OCI-LY1 (cell line): ENCODE data around the gene AHDC1.

ENCODE experiments used
- H2AFZ ChIP-seq: fragments of 200-600 bp; sonication (generic), shearing (Covaris generic); 2 replicates; pipeline ENCODE4 v1.6.0; 2014; ENCODE audit warnings: antibody characterized with exemption, mild to moderate bottlenecking, low read length
- H3F3A ChIP-seq: fragments of 200-600 bp; sonication (generic), shearing (Covaris generic); 2 replicates; pipeline ENCODE4 v1.6.0; 2014; ENCODE audit warnings: mild to moderate bottlenecking, antibody characterized with exemption, low read length, moderate library complexity; ENCODE audit not compliant: insufficient read depth
- H3K27ac ChIP-seq: fragments of 200-600 bp; sonication (generic); 2 replicates; pipeline ENCODE4 v1.5.1; 2014; ENCODE audit warnings: low read length, mixed run types, mild to moderate bottlenecking, low read depth; ENCODE audit not compliant: poor library complexity, severe bottlenecking
- H3K27me3 ChIP-seq: fragments of 200-600 bp; sonication (generic); 2 replicates; pipeline ENCODE4 v1.6.0; 2014; ENCODE audit warnings: antibody characterized with exemption, mild to moderate bottlenecking, low read length, moderate library complexity; ENCODE audit not compliant: insufficient read depth
- H3K36me3 ChIP-seq: fragments of 200-600 bp; sonication (generic); 2 replicates; pipeline ENCODE4 v1.6.1; 2014; ENCODE audit warnings: mild to moderate bottlenecking, antibody characterized with exemption, low read length, moderate library complexity, mixed read lengths; ENCODE audit not compliant: insufficient read depth
- H3K4me1 ChIP-seq: fragments of 200-600 bp; sonication (generic); 2 replicates; pipeline ENCODE4 v1.5.1; 2014; ENCODE audit warnings: mild to moderate bottlenecking, low read length, moderate library complexity; ENCODE audit not compliant: insufficient read depth, severe bottlenecking
- H3K4me2 ChIP-seq: fragments of 200-600 bp; sonication (generic), shearing (Covaris generic); 2 replicates; pipeline ENCODE4 v1.6.1; 2014; ENCODE audit warnings: low read length
- H3K4me3 ChIP-seq: fragments of 200-600 bp; sonication (generic); 2 replicates; pipeline ENCODE4 v1.5.1; 2014; ENCODE audit warnings: low read length, low read depth, mild to moderate bottlenecking, mixed read lengths; ENCODE audit not compliant: poor library complexity, severe bottlenecking
- H3K79me2 ChIP-seq: fragments of 200-600 bp; shearing (Covaris generic); 2 replicates; pipeline ENCODE4 v1.6.1; 2016; ENCODE audit warnings: mixed run types, low read length, mixed read lengths; ENCODE audit not compliant: insufficient read depth
- H3K9ac ChIP-seq: fragments of 200-600 bp; sonication (generic), shearing (Covaris generic); 2 replicates; pipeline ENCODE4 v1.6.1; 2014; ENCODE audit warnings: mild to moderate bottlenecking, low read length, mixed read lengths
- H3K9me2 ChIP-seq: fragments of 200-600 bp; sonication (generic), shearing (Covaris generic); 2 replicates; pipeline ENCODE4 v1.6.1; 2014; ENCODE audit warnings: low read depth, mild to moderate bottlenecking, low read length, mixed read lengths
- H3K9me3 ChIP-seq: fragments of 200-600 bp; shearing (Covaris generic); 2 replicates; pipeline ENCODE4 v1.6.1; 2014; ENCODE audit warnings: low read length, mixed read lengths
- H4K20me1 ChIP-seq: fragments of 200-600 bp; sonication (generic), shearing (Covaris generic); 2 replicates; pipeline ENCODE4 v1.6.0; 2016; ENCODE audit warnings: mild to moderate bottlenecking, low read length; ENCODE audit not compliant: insufficient read depth
- EZH2 ChIP-seq: fragments of 200-600 bp; sonication (generic), shearing (Covaris generic); IDR thresholded peaks from 2 replicates; pipeline ENCODE4 v1.8.0; 2017; ENCODE audit warnings: borderline replicate concordance, mixed run types, mild to moderate bottlenecking, antibody characterized with exemption, low read length, moderate library complexity, mixed read lengths
- TF ChIP-seq, protein P1 (sequence below): fragments of 200-600 bp; sonication (generic), shearing (Covaris generic); IDR thresholded peaks from 2 replicates; pipeline ENCODE4 v1.5.1; 2017; ENCODE audit warnings: mild to moderate bottlenecking, antibody characterized with exemption, low read length, moderate library complexity, mixed read lengths

AHDC1 gene

DNA sequence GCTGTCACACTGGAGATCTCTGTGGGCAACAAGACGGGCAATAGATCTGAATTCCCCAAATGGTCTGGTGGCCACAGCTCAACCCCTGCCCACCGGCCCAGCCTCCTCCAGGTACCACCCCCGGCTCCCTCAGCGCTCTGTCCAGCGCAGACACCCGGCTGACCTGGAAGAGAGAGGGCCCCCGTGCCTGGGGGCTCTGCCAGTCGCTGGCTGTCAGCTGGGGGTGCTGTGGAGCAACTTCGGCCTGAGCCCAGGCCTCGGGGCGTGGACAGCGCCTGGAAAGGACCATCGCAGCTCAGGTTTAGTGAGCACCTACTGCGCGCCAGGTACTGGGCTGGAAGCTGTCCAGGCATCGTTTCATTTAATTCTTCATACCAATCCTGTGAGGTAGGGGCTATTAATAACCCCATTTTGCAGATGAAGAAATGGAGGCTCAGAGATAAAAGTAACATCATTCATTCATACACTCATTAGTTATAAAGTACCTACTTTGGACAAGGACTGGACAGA lies 51.0 kb downstream of the AHDC1 start:
- peaks cover 14% of the 10 kb centered on the region for H3K36me3 ChIP-seq
- H2AFZ ChIP-seq: no peak overlapping the region
- peaks cover 23% of the 10 kb centered on the region for H3K4me1 ChIP-seq
- no peaks in the 10 kb centered on the region for H3K9me3 ChIP-seq
- H3K9ac ChIP-seq: no peak overlapping the region
- no peaks in the 10 kb centered on the region for H3K9me2 ChIP-seq
- TF ChIP-seq, protein P1, sequence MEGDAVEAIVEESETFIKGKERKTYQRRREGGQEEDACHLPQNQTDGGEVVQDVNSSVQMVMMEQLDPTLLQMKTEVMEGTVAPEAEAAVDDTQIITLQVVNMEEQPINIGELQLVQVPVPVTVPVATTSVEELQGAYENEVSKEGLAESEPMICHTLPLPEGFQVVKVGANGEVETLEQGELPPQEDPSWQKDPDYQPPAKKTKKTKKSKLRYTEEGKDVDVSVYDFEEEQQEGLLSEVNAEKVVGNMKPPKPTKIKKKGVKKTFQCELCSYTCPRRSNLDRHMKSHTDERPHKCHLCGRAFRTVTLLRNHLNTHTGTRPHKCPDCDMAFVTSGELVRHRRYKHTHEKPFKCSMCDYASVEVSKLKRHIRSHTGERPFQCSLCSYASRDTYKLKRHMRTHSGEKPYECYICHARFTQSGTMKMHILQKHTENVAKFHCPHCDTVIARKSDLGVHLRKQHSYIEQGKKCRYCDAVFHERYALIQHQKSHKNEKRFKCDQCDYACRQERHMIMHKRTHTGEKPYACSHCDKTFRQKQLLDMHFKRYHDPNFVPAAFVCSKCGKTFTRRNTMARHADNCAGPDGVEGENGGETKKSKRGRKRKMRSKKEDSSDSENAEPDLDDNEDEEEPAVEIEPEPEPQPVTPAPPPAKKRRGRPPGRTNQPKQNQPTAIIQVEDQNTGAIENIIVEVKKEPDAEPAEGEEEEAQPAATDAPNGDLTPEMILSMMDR: peak; percentile 18; the same call in 1 of the 2 replicates
- TF ChIP-seq EZH2: no peak
- no peak overlapping the region for H3K4me2 ChIP-seq
- H4K20me1 ChIP-seq: no peaks in the 10 kb centered on the region
- no peak overlapping the region for H3K4me3 ChIP-seq
- H3K79me2 ChIP-seq: no peaks in the 10 kb centered on the region
- H3K27me3 ChIP-seq: no peaks in the 10 kb centered on the region
- H3F3A ChIP-seq: no peaks in the 10 kb centered on the region
- H3K27ac ChIP-seq: no peak overlapping the region

DNA sequence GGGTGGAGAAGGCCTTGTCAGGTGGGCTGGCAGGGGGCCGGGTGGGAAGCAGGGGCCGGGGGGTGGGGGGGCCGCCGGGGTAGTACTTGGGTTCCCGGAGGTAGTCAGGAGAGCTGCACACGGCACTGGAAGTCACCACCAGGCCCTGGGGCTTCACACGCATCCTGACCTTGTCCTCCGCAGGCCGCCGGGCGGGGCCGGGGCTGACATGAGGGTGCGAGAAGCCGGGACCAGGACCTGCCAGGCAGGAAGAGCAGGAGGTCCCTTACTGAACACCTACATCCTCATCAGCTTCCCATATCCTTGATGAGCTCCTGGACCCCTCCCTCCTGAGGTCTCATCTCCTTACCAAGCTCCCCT lies 52.0 kb downstream of the AHDC1 start:
- H2AFZ ChIP-seq: no peak overlapping the region
- H3K4me2 ChIP-seq: no peak overlapping the region
- H3K79me2 ChIP-seq: no peaks in the 10 kb centered on the region
- H3K27ac ChIP-seq: no peak overlapping the region
- no peaks in the 10 kb centered on the region for H3K9me2 ChIP-seq
- H3K9ac ChIP-seq: no peak overlapping the region
- TF ChIP-seq, protein P1: no peak
- no peak for TF ChIP-seq EZH2
- H3K4me1 ChIP-seq: peaks cover 17% of the 10 kb centered on the region
- H3F3A ChIP-seq: no peaks in the 10 kb centered on the region
- H4K20me1 ChIP-seq: no peaks in the 10 kb centered on the region
- no peaks in the 10 kb centered on the region for H3K27me3 ChIP-seq
- peaks cover 14% of the 10 kb centered on the region for H3K36me3 ChIP-seq
- H3K9me3 ChIP-seq: no peaks in the 10 kb centered on the region
- H3K4me3 ChIP-seq: no peak overlapping the region

GRCh38 chr1:27551170-27551952 lies 52.6 kb downstream of the AHDC1 start:
- Histone ChIP-seq H3K9me2 (no peaks in the 10 kb centered on the region), H2AFZ (no peak overlapping the region), H3K27ac (no peak overlapping the region), H3K4me1 (peaks cover 13% of the 10 kb centered on the region), H3K9me3 (no peaks in the 10 kb centered on the region), H3K9ac (no peak overlapping the region), H4K20me1 (no peaks in the 10 kb centered on the region), H3K36me3 (peaks cover 14% of the 10 kb centered on the region), H3K27me3 (no peaks in the 10 kb centered on the region), H3K4me2 (no peak overlapping the region), H3K79me2 (no peaks in the 10 kb centered on the region), H3K4me3 (no peak overlapping the region), H3F3A (no peaks in the 10 kb centered on the region)
- TF ChIP-seq, protein P1: no peak
- TF ChIP-seq EZH2: no peak
